Keratinocyte (primary cell): ENCODE data around the gene SPIN1. TPM values are rescaled to one million over a fixed set of nuclear protein-coding genes. Genes with fewer than 3 reads are reported as not detected.

Source experiments
- DNase-seq: peaks from one replicate; pipeline ENCODE4 v3.0.0-alpha.2; 2011; ENCODE audit warnings: low read depth, missing footprints, low spot score
- FAIRE-seq: peaks from 2 replicates; lab custom pipeline; 2011; peaks lifted over from hg19 to GRCh38; lab: Jason Lieb, UNC
- H2AFZ ChIP-seq: 2 replicates; pipeline ENCODE4 v1.6.0; 2012; ENCODE audit warnings: low read length, control low read depth, inconsistent platforms; ENCODE audit not compliant: control insufficient read depth
- H3K27ac ChIP-seq: 2 replicates; pipeline ENCODE4 v1.5.1; 2011; ENCODE audit warnings: low read length; ENCODE audit not compliant: control insufficient read depth, insufficient read depth
- H3K27me3 ChIP-seq: 3 replicates; pipeline ENCODE4 v1.6.0; 2011; ENCODE audit warnings: low read length; ENCODE audit not compliant: control insufficient read depth, insufficient read depth; ENCODE audit errors: extremely low read depth
- H3K36me3 ChIP-seq, 2 experiments: 2 replicates in 1 of 2; 3 replicates in 1 of 2; pipeline ENCODE4 v1.5.1; 2011; ENCODE audit warnings: low read length in 2 of 2, mild to moderate bottlenecking in 1 of 2; ENCODE audit not compliant: control insufficient read depth in 2 of 2, insufficient read depth in 2 of 2; ENCODE audit errors: extremely low read depth in 1 of 2
- H3K4me1 ChIP-seq: 3 replicates; pipeline ENCODE4 v1.5.1; 2011; ENCODE audit warnings: low read length; ENCODE audit not compliant: control insufficient read depth, insufficient read depth; ENCODE audit errors: extremely low read depth
- H3K4me2 ChIP-seq: 3 replicates; pipeline ENCODE4 v1.6.0; 2011; ENCODE audit warnings: low read depth, low read length; ENCODE audit not compliant: control insufficient read depth, insufficient read depth; ENCODE audit errors: extremely low read depth
- H3K4me3 ChIP-seq, 3 experiments: fragments of 200-600 bp in 1 of 3; sonication (generic) in 1 of 3; 2 replicates in 2 of 3; 3 replicates in 1 of 3; pipeline ENCODE4 v1.5.1; 2011 to 2016; ENCODE audit warnings: low read length in 3 of 3, mild to moderate bottlenecking in 3 of 3, control low read depth in 2 of 3, inconsistent platforms in 1 of 3, low read depth in 1 of 3, mixed read lengths in 1 of 3, mixed run types in 1 of 3, moderate library complexity in 1 of 3; ENCODE audit not compliant: control insufficient read depth in 2 of 3, insufficient read depth in 2 of 3; ENCODE audit errors: extremely low read depth in 1 of 3
- H3K79me2 ChIP-seq: 2 replicates; pipeline ENCODE4 v1.6.0; 2012; ENCODE audit warnings: low read length; ENCODE audit not compliant: control insufficient read depth, insufficient read depth
- H3K9ac ChIP-seq: 3 replicates; pipeline ENCODE4 v1.6.0; 2011; ENCODE audit warnings: low read length; ENCODE audit not compliant: control insufficient read depth, insufficient read depth; ENCODE audit errors: extremely low read depth
- H3K9me1 ChIP-seq: 3 replicates; pipeline ENCODE4 v1.6.0; 2011; ENCODE audit warnings: low read length; ENCODE audit not compliant: control insufficient read depth, insufficient read depth; ENCODE audit errors: extremely low read depth
- H3K9me3 ChIP-seq: 2 replicates; pipeline ENCODE4 v1.5.1; 2012; ENCODE audit warnings: low read depth, low read length; ENCODE audit not compliant: control insufficient read depth
- H4K20me1 ChIP-seq: 3 replicates; pipeline ENCODE4 v1.6.0; 2011; ENCODE audit warnings: low read length; ENCODE audit not compliant: control insufficient read depth, insufficient read depth; ENCODE audit errors: extremely low read depth
- CTCF ChIP-seq, 3 experiments: IDR thresholded peaks in 1 of 3; conservative IDR thresholded peaks in 1 of 3; optimal IDR thresholded peaks in 1 of 3; 2 replicates in 2 of 3; 3 replicates in 1 of 3; pipeline versions ENCODE3 to v1.5.1; 2011; ENCODE audit warnings: low read length in 3 of 3, mild to moderate bottlenecking in 3 of 3, moderate library complexity in 2 of 3, control low read depth in 1 of 3, inconsistent platforms in 1 of 3; ENCODE audit not compliant: insufficient read depth in 2 of 3; ENCODE audit errors: extremely low read depth in 1 of 3
- EZH2 ChIP-seq: IDR thresholded peaks from one replicate; pipeline ENCODE4 v1.6.1; 2012; ENCODE audit warnings: inconsistent platforms, mild to moderate bottlenecking, low read length, moderate library complexity
- dilution Hi-C: fragments of 300-500 bp; cut with MboI; formaldehyde crosslinking; loops from one replicate; pipeline ENCODE4 v1.7.0; 2020; ENCODE audit warnings: low sequenced_read_pairs; ENCODE audit not compliant: extremely low pct_ligation_motif_present
- polyA plus RNA-seq, 5 experiments: library from polyadenylated mRNA; depleted of rRNA in 3 of 5; stranded (reverse) in 3 of 5; stranded (forward) in 1 of 5; unstranded in 1 of 5; fragments of >200 nt; gene quantifications; 1 replicate in 1 of 5; 2 replicates in 3 of 5; 3 replicates in 1 of 5; pipeline versions ENCODE4 v1.2.1 to v1.2.3, GENCODE V29; 2011 to 2012; ENCODE audit warnings: missing spikeins in 2 of 5, low read depth in 1 of 5, low replicate concordance in 1 of 5

The SPIN1 gene
- polyA plus RNA-seq, 1 donor (not counting 4 experiments of a cell fraction or from before 2014, with no cell fraction given): 68.8 TPM

GRCh38 chr9:88370346-88370745 lies 17.9 kb upstream of the SPIN1 start:
- Histone ChIP-seq H3K27me3 (no peaks in the 10 kb centered on the region), H3K36me3 (no peaks in the 10 kb centered on the region), H2AFZ (no peak overlapping the region), H3K9ac (no peak overlapping the region), H4K20me1 (no peaks in the 10 kb centered on the region), H3K4me2 (no peak overlapping the region), H3K9me3 (peaks cover 4% of the 10 kb centered on the region), H3K4me1 (peaks cover 2% of the 10 kb centered on the region), H3K27ac (no peak overlapping the region), H3K9me1 (no peaks in the 10 kb centered on the region), H3K79me2 (no peaks in the 10 kb centered on the region), H3K4me3 (no peak overlapping the region)
- TF ChIP-seq EZH2 (no peak), CTCF (optimal IDR thresholded peaks at IDR 0.05 in 1 of 3, IDR thresholded peaks at IDR 0.05 in 1 of 3, conservative IDR thresholded peaks at IDR 0.05 in 1 of 3; ENCODE audit: extremely low read depth in 1 of 3, insufficient read depth in 2 of 3, low read length in 3 of 3) (no peak)
- DNase-seq (no peak), FAIRE-seq (no peak)
- dilution Hi-C loops: no loop called here

- H3K4me2 ChIP-seq: no peak overlapping the region
- no peak overlapping the region for H3K9ac ChIP-seq
- DNase-seq (no peak), FAIRE-seq (no peak)
- H3K36me3 ChIP-seq: no peaks in the 10 kb centered on the region
- H3K27ac ChIP-seq: no peak overlapping the region
- no peak for TF ChIP-seq CTCF (optimal IDR thresholded peaks at IDR 0.05 in 1 of 3, IDR thresholded peaks at IDR 0.05 in 1 of 3, conservative IDR thresholded peaks at IDR 0.05 in 1 of 3; ENCODE audit: extremely low read depth in 1 of 3, insufficient read depth in 2 of 3, low read length in 3 of 3)
- no peak for TF ChIP-seq EZH2
- H3K27me3 ChIP-seq: no peaks in the 10 kb centered on the region
- H4K20me1 ChIP-seq: no peaks in the 10 kb centered on the region
- no peaks in the 10 kb centered on the region for H3K79me2 ChIP-seq
- H3K4me1 ChIP-seq: peaks cover 2% of the 10 kb centered on the region
- H3K9me3 ChIP-seq: peaks cover 4% of the 10 kb centered on the region
- no peak overlapping the region for H3K4me3 ChIP-seq
- H2AFZ ChIP-seq: no peak overlapping the region
- H3K9me1 ChIP-seq: no peaks in the 10 kb centered on the region
- dilution Hi-C loops: no loop called here
Measured at GRCh38 chr9:88372103-88372654, 16.1 kb upstream of the SPIN1 start.
